GM23338 (cell line): ENCODE measurements around the gene BANK1. TPM values are rescaled to one million over a fixed set of nuclear protein-coding genes. Genes with fewer than 3 reads are reported as not detected.

ENCODE experiments used
- ATAC-seq: fragments of 200-7000 bp; cut with Tn5 transposase; 3 replicates; pipeline ENCODE4 v1.9.1; 2020
- DNase-seq: peaks from one replicate; pipeline ENCODE4 v3.0.0-alpha.2; 2015; ENCODE audit warnings: low spot score
- H2AFZ ChIP-seq: fragments of 200-600 bp; sonication (generic); 2 replicates; pipeline ENCODE4 v1.8.0; 2016; ENCODE audit warnings: antibody characterized with exemption, mild to moderate bottlenecking, moderate library complexity
- H3F3A ChIP-seq: fragments of 200-600 bp; sonication (generic); replicated peaks from 2 replicates; pipeline ENCODE4 v1.8.0; 2017; ENCODE audit warnings: antibody characterized with exemption, mixed run types, low read depth
- H3K27ac ChIP-seq: fragments of 200-600 bp; sonication (generic); 2 replicates; pipeline ENCODE4 v1.6.1; 2016; ENCODE audit warnings: low read depth
- H3K27me3 ChIP-seq: fragments of 200-600 bp; sonication (generic); 2 replicates; pipeline ENCODE4 v1.8.0; 2016; ENCODE audit warnings: mild to moderate bottlenecking, mixed run types, moderate library complexity; ENCODE audit not compliant: insufficient read depth
- H3K36me3 ChIP-seq: fragments of 200-600 bp; sonication (generic); 2 replicates; pipeline ENCODE4 v1.8.0; 2016; ENCODE audit warnings: mild to moderate bottlenecking; ENCODE audit not compliant: insufficient read depth
- H3K4me1 ChIP-seq: fragments of 200-600 bp; sonication (generic); 2 replicates; pipeline ENCODE4 v1.8.0; 2016; ENCODE audit warnings: mild to moderate bottlenecking, moderate library complexity; ENCODE audit not compliant: insufficient read depth
- H3K4me2 ChIP-seq: fragments of 200-600 bp; sonication (generic); 2 replicates; pipeline ENCODE4 v1.7.1; 2017; ENCODE audit warnings: mixed run types
- H3K4me3 ChIP-seq: fragments of 200-600 bp; sonication (generic); 2 replicates; pipeline ENCODE4 v1.6.1; 2016; ENCODE audit warnings: mixed run types
- H3K79me2 ChIP-seq: fragments of 200-600 bp; sonication (generic); replicated peaks from 2 replicates; pipeline ENCODE4 v1.8.0; 2017; ENCODE audit warnings: mild to moderate bottlenecking; ENCODE audit not compliant: insufficient read depth
- H3K9me2 ChIP-seq: fragments of 200-600 bp; sonication (generic); 2 replicates; pipeline ENCODE4 v1.8.0; 2017; ENCODE audit not compliant: insufficient read depth
- H4K20me1 ChIP-seq: fragments of 200-600 bp; sonication (generic); replicated peaks from 2 replicates; pipeline ENCODE4 v1.8.0; 2017; ENCODE audit warnings: mild to moderate bottlenecking; ENCODE audit not compliant: insufficient read depth
- H3K27ac Mint-ChIP-seq: 2 replicates; pipeline ENCODE4 v1.8.0; 2020; ENCODE audit warnings: inconsistent platforms, mild to moderate bottlenecking, moderate library complexity, mixed read lengths
- H3K27me3 Mint-ChIP-seq: 3 replicates; pipeline ENCODE4 v1.8.0; 2022; ENCODE audit warnings: low read depth, mild to moderate bottlenecking, moderate library complexity, mixed read lengths, inconsistent platforms; ENCODE audit not compliant: insufficient read depth, poor library complexity
- H3K36me3 Mint-ChIP-seq: 3 replicates; pipeline ENCODE4 v1.8.0; 2021; ENCODE audit warnings: low read depth, mild to moderate bottlenecking, inconsistent platforms, moderate library complexity, mixed read lengths
- H3K4me1 Mint-ChIP-seq: 3 replicates; pipeline ENCODE4 v1.8.0; 2020; ENCODE audit warnings: mild to moderate bottlenecking, inconsistent platforms, mixed read lengths
- H3K4me3 Mint-ChIP-seq: 3 replicates; pipeline ENCODE4 v1.8.0; 2021; ENCODE audit warnings: moderate library complexity, mild to moderate bottlenecking, inconsistent platforms, mixed read lengths
- H3K9me3 Mint-ChIP-seq: 3 replicates; pipeline ENCODE4 v1.8.0; 2020; ENCODE audit warnings: moderate library complexity, mild to moderate bottlenecking, inconsistent platforms, mixed read lengths
- CREB1 ChIP-seq: fragments of 250-450 bp; sonication (Bioruptor Pico); IDR thresholded peaks from 2 replicates; pipeline ENCODE4 v1.5.0; 2020; ENCODE audit warnings: low read depth, mild to moderate bottlenecking, moderate library complexity
- CTCF ChIP-seq, 2 experiments: fragments of 200-600 bp in 1 of 2; sonication (generic) in 1 of 2; conservative IDR thresholded peaks; 2 replicates each; pipeline versions ENCODE4 v1.5.1 to v1.6.1; 2016 to 2017; ENCODE audit warnings: antibody characterized with exemption in 2 of 2, low read depth in 2 of 2, mild to moderate bottlenecking in 2 of 2, moderate library complexity in 1 of 2
- ETS1 ChIP-seq: IDR thresholded peaks from 2 replicates; pipeline ENCODE4 v1.6.1; 2016; ENCODE audit warnings: antibody characterized with exemption
- EZH2 ChIP-seq: fragments of 200-600 bp; sonication (generic); IDR thresholded peaks from one replicate; pipeline ENCODE4 v1.8.0; 2017; ENCODE audit warnings: antibody characterized with exemption, mild to moderate bottlenecking, low read depth; ENCODE audit not compliant: unreplicated experiment
- EZH2phosphoT487 ChIP-seq: fragments of 200-600 bp; sonication (generic); IDR thresholded peaks from one replicate; pipeline ENCODE4 v1.8.1; 2018; ENCODE audit warnings: antibody characterized with exemption; ENCODE audit not compliant: unreplicated experiment
- JUNB ChIP-seq: IDR thresholded peaks from one replicate; pipeline ENCODE4 v1.6.1; 2016; ENCODE audit warnings: antibody characterized with exemption; ENCODE audit not compliant: unreplicated experiment
- NANOG ChIP-seq: IDR thresholded peaks from 2 replicates; pipeline ENCODE4 v1.6.1; 2016; ENCODE audit warnings: antibody characterized with exemption, borderline replicate concordance
- POLR2AphosphoS5 ChIP-seq: IDR thresholded peaks from 2 replicates; pipeline ENCODE4 v1.6.1; 2016; ENCODE audit warnings: antibody characterized with exemption, low read depth
- REST ChIP-seq: IDR thresholded peaks from one replicate; pipeline ENCODE4 v1.6.1; 2018; ENCODE audit warnings: antibody characterized with exemption; ENCODE audit not compliant: unreplicated experiment
- STAT1 ChIP-seq: IDR thresholded peaks from one replicate; pipeline ENCODE4 v1.6.1; 2016; ENCODE audit warnings: antibody characterized with exemption; ENCODE audit not compliant: unreplicated experiment
- ZNF114 ChIP-seq: fragments of 250-450 bp; sonication (Bioruptor Pico); IDR thresholded peaks from 2 replicates; pipeline ENCODE4 v1.5.0; 2020; ENCODE audit warnings: mild to moderate bottlenecking, moderate library complexity
- ZNF331 ChIP-seq: fragments of 250-450 bp; sonication (Bioruptor Pico); IDR thresholded peaks from 2 replicates; pipeline ENCODE4 v1.5.0; 2020; ENCODE audit warnings: low read depth, mild to moderate bottlenecking, moderate library complexity
- ZNF462 ChIP-seq: fragments of 250-450 bp; sonication (Bioruptor Pico); IDR thresholded peaks from 2 replicates; pipeline ENCODE4 v1.5.0; 2020; ENCODE audit warnings: mild to moderate bottlenecking, moderate library complexity
- polyA plus RNA-seq: library from polyadenylated mRNA; unstranded; fragments of >200 nt; fragmentation: Nextera tagmentation; extraction: Ambion mirVana; gene quantifications from 2 replicates; pipeline ENCODE4 v1.2.1, GENCODE V29; 2016
- total RNA-seq: library from RNA; depleted of rRNA; stranded (reverse); fragments of >200 nt; shearing (Covaris generic); gene quantifications from 2 replicates; pipeline ENCODE4 v1.2.3, GENCODE V29; 2014

BANK1 gene
- total and polyA plus RNA-seq, 2 experiments from 2014 or later: 0.86 to 0.87 TPM

- H3K36me3 ChIP-seq: no peaks in the 10 kb centered on the region
- H3K27me3 ChIP-seq: no peaks in the 10 kb centered on the region
- H3K36me3 Mint-ChIP-seq: no peaks in the 10 kb centered on the region
- no peaks in the 10 kb centered on the region for H3K9me2 ChIP-seq
- H3K27ac Mint-ChIP-seq: no peak overlapping the region
- no peaks in the 10 kb centered on the region for H3K79me2 ChIP-seq
- ATAC-seq (no peak), DNase-seq (no peak)
- no peaks in the 10 kb centered on the region for H3K4me1 ChIP-seq
- TF ChIP-seq EZH2: no peak
- TF ChIP-seq JUNB: no peak
- TF ChIP-seq ZNF331 (CRISPR knock-in tag): no peak
- TF ChIP-seq ETS1: no peak
- no peak for TF ChIP-seq CREB1
- TF ChIP-seq CTCF (conservative IDR thresholded peaks at IDR 0.05; ENCODE audit: low read depth in 2 of 2): no peak
- no peak for TF ChIP-seq STAT1
- TF ChIP-seq NANOG: no peak
- TF ChIP-seq EZH2phosphoT487: no peak
- no peak for TF ChIP-seq REST
- TF ChIP-seq ZNF462 (CRISPR knock-in tag): no peak
- TF ChIP-seq ZNF114 (CRISPR knock-in tag): no peak
- TF ChIP-seq POLR2AphosphoS5: no peak
- no peaks in the 10 kb centered on the region for H3K27me3 Mint-ChIP-seq
- H3K4me1 Mint-ChIP-seq: no peaks in the 10 kb centered on the region
- no peak overlapping the region for H3K4me3 Mint-ChIP-seq
- no peak overlapping the region for H2AFZ ChIP-seq
- no peak overlapping the region for H3K27ac ChIP-seq
- no peak overlapping the region for H3K4me2 ChIP-seq
- no peaks in the 10 kb centered on the region for H3F3A ChIP-seq
- H3K4me3 ChIP-seq: no peak overlapping the region
- no peaks in the 10 kb centered on the region for H4K20me1 ChIP-seq
- no peaks in the 10 kb centered on the region for H3K9me3 Mint-ChIP-seq
Measured at GRCh38 chr4:101858641-101859040, 68.1 kb downstream of the BANK1 start.
